Fibroblast of the aortic adventitia (primary cell): ENCODE data around the gene PRDM5. TPM values are rescaled to one million over a fixed set of nuclear protein-coding genes. Genes with fewer than 3 reads are reported as not detected.

Source experiments
- DNase-seq: peaks from one replicate; pipeline ENCODE4 v3.0.0-alpha.2; 2010; ENCODE audit warnings: low read depth
- H3K4me3 ChIP-seq: 2 replicates; pipeline ENCODE4 v1.5.1; 2011; ENCODE audit warnings: low read depth, mild to moderate bottlenecking, control low read depth, low read length, moderate library complexity
- CTCF ChIP-seq: IDR thresholded peaks from 2 replicates; pipeline ENCODE4 v1.5.1; 2011; ENCODE audit warnings: mild to moderate bottlenecking, low read length, control low read depth, inconsistent platforms; ENCODE audit not compliant: insufficient read depth
- total RNA-seq: library from RNA; depleted of rRNA; stranded (reverse); fragments of >200 nt; gene quantifications from 2 replicates; pipeline ENCODE4 v1.2.3, GENCODE V29; 2012; ENCODE audit warnings: low replicate concordance

Gene PRDM5
- total RNA-seq, 1 donor: 25.8 TPM

- DNase-seq: no peak
- TF ChIP-seq CTCF: no peak
- no peak overlapping the region for H3K4me3 ChIP-seq
Measured at GRCh38 chr4:120835342-120835741, 87.2 kb downstream of the PRDM5 start.

GRCh38 chr4:120830204-120830603, 92.3 kb downstream of the PRDM5 start:
- peak; percentile 70 for DNase-seq
- TF ChIP-seq CTCF: no peak
- H3K4me3 ChIP-seq: no peak overlapping the region

- DNase-seq: peak; percentile 38
- no peak overlapping the region for H3K4me3 ChIP-seq
- no peak for TF ChIP-seq CTCF
Measured at GRCh38 chr4:120829113-120829831, 93.3 kb downstream of the PRDM5 start.

GRCh38 chr4:120826853-120827252, 95.7 kb downstream of the PRDM5 start:
- TF ChIP-seq CTCF: no peak
- no peak for DNase-seq
- no peak overlapping the region for H3K4me3 ChIP-seq

- no peak for TF ChIP-seq CTCF
Measured at GRCh38 chr4:120826449-120826848, 96.1 kb downstream of the PRDM5 start.

GRCh38 chr4:120824946-120825345, 97.6 kb downstream of the PRDM5 start:
- H3K4me3 ChIP-seq: no peak overlapping the region
- no peak for DNase-seq
- no peak for TF ChIP-seq CTCF

More at GRCh38 chr4:120826449-120826848, 96.1 kb downstream of the PRDM5 start:
- no peak for DNase-seq
- no peak overlapping the region for H3K4me3 ChIP-seq

GRCh38 chr4:120821977-120822376, 100.5 kb downstream of the PRDM5 start:
- DNase-seq: no peak
- no peak overlapping the region for H3K4me3 ChIP-seq
- TF ChIP-seq CTCF: no peak
